ENCODE data around the gene OSBPL8.

- TF ChIP-seq EP300 (IDR thresholded peaks at IDR 0.05), result no peak
- no peak for TF ChIP-seq POLR2A (IDR thresholded peaks at IDR 0.05)
- TF ChIP-seq, protein P1, sequence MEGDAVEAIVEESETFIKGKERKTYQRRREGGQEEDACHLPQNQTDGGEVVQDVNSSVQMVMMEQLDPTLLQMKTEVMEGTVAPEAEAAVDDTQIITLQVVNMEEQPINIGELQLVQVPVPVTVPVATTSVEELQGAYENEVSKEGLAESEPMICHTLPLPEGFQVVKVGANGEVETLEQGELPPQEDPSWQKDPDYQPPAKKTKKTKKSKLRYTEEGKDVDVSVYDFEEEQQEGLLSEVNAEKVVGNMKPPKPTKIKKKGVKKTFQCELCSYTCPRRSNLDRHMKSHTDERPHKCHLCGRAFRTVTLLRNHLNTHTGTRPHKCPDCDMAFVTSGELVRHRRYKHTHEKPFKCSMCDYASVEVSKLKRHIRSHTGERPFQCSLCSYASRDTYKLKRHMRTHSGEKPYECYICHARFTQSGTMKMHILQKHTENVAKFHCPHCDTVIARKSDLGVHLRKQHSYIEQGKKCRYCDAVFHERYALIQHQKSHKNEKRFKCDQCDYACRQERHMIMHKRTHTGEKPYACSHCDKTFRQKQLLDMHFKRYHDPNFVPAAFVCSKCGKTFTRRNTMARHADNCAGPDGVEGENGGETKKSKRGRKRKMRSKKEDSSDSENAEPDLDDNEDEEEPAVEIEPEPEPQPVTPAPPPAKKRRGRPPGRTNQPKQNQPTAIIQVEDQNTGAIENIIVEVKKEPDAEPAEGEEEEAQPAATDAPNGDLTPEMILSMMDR (IDR thresholded peaks at IDR 0.05), result no peak
- TF ChIP-seq POLR2AphosphoS5 (IDR thresholded peaks at IDR 0.05), result no peak
Observed at GRCh38 chr12:76444408-76444984, 115.1 kb downstream of the OSBPL8 start.

Measured in sigmoid colon (tissue), 4 donors.